ENCODE results near the gene ZNF774.
A peak's percentile ranks its signal among the peaks of the same experiment; 100 is the strongest.

Gene ZNF774

DNA sequence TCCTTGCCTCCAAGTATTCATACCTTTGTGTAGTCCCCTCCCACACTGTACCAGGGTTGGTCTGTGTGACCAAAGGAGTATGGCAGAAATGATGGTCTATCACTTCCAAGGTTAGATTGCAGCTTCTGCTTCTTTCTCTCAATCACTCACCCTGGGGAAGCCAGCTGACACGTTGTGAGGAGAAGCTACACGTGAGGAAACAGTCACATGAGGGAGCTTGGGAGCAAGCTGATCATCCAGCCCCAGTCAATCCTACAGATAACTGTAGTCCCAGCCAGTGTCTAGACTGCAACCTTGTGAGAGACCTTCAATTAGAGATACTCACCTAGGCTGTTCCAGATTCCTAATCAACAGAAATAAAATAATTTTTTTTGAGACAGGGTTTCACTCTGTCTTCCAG is 6.2 kb upstream of the ZNF774 start:
- peak; percentile 71 to 85 (median 80) for DNase-seq

DNA sequence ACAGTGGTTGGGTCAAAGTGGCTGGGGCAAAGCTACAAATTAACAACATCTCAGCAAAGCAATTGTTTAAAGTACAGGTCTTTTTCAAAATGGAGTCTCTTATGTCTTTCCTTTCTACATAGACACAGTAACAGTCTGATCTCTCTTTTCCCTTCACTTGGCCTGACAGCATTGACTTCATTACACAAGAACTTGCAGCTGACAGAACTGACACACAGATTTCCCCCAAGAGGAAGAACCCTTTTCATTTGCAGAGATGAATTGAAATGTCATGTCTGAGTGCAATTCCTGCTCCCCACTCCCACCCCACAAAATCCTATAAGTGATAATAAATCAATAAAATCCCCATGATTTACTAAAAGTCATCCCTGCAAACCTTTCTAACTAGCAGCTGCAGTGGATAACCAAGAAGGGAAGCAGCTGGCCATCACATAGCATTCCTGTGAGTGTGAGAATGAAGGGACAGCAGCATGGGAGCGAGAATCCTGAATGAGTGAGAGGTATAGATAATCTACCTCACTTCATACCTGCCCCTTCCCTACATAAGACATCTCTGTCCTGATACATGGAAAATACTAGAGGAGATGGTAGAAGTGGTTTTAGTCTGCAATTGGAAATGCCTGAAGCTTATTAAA is 4.5 kb upstream of the ZNF774 start:
- peak; percentile 36 to 69 (median 50) for DNase-seq

- no peak for DNase-seq
These were observed 3.6 kb upstream of the ZNF774 start for GRCh38 chr15:90348456-90348855.

DNA sequence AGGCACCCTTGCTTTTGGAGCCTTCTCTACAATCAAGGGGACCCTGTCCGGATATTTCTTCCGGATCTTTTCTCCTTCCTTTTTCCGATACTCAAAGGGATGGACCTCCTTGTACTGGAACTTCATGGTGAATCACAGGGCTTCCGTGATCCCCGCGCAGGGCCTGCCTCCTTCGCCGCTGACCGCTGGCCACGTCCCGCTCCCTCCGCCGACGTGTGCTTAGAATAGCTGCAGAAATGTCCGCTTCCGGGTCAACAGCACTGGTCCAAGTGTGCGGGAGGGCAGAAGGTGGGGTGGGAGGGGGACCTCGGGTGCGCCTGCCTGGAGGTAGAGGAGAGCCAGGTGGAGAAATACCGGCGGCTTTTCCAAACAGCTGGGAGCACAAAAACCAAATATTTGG is 3.0 kb upstream of the ZNF774 start:
- DNase-seq, result no peak

DNA sequence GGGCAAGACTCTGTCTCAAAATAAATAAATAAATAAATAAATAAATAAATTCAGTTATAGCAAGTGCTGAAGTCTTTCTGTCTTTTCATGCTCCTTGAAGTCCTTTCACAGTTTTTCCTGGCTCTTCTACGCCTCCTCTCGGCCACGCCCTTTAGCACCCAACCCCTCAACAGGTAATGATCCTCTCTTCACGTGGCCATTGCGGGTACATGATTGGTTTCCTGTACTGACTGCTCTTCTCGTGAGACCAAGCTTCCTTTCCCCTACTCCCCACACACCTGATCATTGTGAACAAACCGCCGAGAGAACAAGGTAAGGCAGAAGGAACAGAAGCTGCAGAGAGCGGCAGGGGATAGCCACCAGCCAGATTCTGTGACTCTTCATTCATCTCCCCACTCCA is 2.3 kb upstream of the ZNF774 start:
- DNase-seq, result no peak

DNA sequence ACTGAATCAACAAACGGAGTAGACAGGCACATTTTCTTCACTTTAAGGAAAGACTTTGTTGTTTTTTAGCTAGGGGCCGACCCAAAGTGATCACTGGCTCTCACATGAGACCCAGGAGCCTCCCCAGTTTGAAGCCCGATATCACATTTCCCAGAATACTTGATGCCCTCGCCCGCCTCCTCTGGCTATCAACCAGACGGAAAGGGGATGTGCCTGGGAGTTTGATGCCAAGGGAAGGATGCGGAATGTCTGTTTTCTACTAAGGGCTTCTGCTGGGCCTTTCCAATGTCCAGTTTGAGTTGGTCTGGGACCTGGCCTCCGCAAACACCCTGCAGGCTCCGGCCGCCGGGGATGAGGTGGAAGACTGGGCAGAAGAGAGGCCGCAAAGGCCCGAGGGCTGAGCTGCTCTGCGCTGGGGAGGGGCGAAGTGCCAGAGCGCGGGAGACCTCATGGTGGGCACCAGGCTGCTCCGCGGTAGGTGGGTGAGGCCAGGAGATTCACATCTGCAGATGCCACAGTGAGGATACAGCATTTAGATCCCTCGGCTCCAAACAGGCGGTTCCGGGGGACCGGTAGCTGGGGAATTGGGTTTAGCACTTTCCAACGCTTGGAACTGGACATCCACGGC is 491 bp upstream of the ZNF774 start:
- DNase-seq, result no peak

GRCh38 chr15:90354986-90355385 is 2.9 kb downstream of the ZNF774 start:
- DNase-seq, result no peak

DNA sequence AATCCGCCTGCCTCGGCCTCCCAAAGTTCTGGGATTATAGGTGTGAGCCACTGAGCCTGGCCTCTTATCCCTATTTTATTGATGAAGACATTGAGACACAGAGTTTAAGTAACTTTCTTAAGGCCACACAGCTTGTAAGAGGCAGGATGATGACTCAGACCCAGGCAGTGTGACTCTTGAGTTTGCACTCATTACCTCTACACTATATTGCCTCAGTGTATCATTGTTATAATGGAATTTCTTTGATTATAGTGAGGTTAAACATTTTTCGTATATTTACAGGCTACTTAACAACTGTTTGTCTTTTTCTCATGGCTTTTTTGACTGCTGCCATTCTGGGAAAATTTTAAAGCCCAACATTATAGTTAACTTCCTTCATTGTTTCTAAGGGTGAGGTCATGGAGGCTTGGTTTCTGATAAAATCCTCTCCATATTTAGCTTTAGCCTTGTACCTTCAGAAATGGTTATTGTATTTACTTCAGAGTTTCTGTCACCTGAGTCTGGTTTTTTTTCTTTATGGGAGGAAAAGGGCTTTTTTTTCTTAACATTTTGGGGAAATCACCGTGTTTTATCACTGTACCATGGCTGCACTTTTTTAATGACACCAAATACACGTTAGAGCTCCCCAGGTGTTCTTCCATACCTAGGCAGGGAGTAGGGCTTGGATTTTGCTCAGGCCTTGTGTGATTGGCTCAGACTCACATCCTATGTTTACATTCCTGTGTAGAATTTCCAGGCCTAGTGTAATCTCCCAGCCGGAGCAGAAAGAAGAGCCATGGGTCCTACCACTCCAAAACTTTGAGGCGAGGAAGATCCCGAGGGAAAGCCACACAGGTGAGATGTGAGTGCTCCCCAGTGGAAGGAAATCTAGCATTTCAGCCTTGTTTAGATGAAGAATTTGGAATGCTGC is 6.3 kb downstream of the ZNF774 start:
- DNase-seq, result peak; percentile 44 to 69 (median 58)

DNA sequence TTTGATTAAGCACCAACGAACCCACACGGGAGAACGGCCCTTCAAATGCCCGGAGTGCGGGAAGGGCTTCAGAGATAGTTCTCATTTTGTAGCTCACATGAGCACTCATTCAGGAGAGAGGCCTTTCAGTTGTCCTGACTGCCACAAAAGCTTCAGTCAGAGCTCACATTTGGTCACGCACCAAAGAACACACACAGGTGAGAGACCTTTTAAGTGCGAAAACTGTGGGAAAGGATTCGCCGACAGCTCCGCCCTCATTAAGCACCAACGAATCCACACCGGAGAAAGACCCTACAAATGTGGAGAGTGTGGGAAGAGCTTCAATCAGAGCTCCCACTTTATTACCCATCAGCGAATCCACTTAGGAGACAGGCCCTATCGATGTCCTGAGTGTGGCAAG is 8.7 kb downstream of the ZNF774 start:
- no peak for DNase-seq

DNA sequence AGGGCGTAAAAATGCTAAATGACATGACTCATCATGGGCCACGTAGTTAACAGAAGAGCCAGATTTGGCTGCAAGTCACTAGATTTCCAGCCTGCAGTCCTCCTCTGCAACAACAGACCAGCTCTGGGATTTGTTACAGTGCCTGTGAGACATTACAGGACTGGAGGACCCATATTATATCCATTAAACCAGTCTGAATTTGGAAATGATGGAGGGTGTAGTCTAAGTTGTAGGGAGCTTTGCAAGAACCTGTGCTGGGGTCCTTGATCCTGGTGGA is 10.8 kb downstream of the ZNF774 start:
- peak; percentile 52 to 68 (median 62) for DNase-seq

GRCh38 chr15:90364251-90364650 is 12.2 kb downstream of the ZNF774 start:
- DNase-seq, result no peak

- no peak for DNase-seq
These were observed 13.5 kb downstream of the ZNF774 start for GRCh38 chr15:90365414-90366055.

DNA sequence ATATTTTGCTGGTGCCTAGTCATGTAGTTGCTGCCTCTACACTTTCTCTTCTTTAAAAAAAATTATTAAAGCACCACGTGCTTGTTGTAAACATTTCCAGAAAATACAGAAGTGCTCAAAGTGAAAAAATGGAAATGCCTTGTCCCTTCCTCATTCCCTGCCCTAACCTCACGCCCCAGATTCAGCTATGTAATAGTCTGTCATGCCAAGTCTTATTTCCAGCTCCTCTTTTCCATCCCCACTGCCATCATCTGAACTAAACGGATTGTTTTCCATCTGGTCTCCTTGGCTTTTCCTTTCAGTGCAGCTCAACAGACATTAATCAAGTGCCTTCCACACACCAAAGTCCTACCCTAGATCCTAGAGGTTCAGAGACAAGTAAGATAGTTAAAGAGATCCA is 15.5 kb downstream of the ZNF774 start:
- DNase-seq, result peak; percentile 70 to 93 (median 82)

GRCh38 chr15:90375071-90375470 is 23.0 kb downstream of the ZNF774 start:
- no peak for DNase-seq

DNA sequence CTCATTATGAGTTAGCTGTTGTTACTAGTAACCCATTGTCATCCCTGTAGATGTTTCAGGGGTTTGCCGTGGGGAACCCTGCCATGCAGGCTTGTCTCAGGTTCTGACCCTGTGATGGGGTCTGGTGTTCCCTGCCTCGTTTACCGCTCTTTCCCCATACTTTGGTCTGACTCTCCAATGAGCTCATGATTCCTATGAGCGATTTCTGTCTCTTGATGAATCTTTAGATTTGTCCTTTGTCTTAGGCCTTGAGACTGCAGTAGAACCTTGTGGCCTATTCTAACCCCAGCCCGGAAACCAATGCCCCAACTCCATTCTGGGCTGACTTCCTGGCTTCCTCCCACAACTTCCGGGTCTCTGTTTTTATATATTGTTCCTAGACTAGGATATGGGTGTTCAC is 24.7 kb downstream of the ZNF774 start:
- peak in 3 of 4 experiments; percentile 43 to 63 (median 48) for DNase-seq

DNA sequence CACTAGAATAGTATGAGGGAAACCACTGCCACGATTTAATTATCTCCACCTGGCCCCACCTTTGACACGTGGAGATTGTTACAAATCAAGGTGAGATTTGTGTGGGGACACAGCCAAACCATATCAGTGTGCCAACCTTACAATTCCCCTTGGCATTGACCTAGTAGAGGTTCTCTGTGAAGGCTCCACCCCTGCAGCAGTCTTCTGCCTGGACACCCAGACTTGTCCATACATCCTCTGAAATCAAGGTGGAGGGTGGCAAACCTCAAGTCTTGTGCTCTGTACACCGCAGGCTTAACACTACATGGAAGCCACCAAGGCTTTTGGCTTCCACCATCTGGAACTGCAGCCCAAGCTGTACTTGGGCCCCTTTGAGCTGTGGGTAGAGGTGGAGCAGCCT is 27.2 kb downstream of the ZNF774 start:
- DNase-seq, result no peak

GRCh38 chr15:90381515-90381914 is 29.4 kb downstream of the ZNF774 start:
- DNase-seq, result no peak

- DNase-seq, result peak; percentile 49 to 85 (median 72)
These were observed 30.2 kb downstream of the ZNF774 start for GRCh38 chr15:90382320-90382719.

DNA sequence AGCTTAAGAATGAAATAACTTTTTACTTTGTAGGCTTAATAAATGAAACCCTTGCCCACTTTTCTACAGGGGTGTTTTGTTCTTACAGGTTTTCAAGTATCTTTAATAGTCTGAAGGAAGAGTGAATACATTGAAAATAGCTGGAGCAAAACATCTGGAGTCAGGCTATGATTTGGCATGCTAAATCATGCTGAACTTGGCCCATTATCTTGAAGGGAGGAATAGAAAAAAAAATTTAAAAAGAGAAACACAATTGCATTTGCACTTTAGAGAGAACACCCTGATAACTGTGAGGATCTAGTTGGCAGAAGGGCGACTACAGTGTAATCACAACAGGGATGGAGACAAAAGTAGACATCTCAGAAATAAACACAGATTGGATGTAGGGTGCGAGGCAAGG is 34.1 kb downstream of the ZNF774 start:
- no peak for DNase-seq

DNA sequence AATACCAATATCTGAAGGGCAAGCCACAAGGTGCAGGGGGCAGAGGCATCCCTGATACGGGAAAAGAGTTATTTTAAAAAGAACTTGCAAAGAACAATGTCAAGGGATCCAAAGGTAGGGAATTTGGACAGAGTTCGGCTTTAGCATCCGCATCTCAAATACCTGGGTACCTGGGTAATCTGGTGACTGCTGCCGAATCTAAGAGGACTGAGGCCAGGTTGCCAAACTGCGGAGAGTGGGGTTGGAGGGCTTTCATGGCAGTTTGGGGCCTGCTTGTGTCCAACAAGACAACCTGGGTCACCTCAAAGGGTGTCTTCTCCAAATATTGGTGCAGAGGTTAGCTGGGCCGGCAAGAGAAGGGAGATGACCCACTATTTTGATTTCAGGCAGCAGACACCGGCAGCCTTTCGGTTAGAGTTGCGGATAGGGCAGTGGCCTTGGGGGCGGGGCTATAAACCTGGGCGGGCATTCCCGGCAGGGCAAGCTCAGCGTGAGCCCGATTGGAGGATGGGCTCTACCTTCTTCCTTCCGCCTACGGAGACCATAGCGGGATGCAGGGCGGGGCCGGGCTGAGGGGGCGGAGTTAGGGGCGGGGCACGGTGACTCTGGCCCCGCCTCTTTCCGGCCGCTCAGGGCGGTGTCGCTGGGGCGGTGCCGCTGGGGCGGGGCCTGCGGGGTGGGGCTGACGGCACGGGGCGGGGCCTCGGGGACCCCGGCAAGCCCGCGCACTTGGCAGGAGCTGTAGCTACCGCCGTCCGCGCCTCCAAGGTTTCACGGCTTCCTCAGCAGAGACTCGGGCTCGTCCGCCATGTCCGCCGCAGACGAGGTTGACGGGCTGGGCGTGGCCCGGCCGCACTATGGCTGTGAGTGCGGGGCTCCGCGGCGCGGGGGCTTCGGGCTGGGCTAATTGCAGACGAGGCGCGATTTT is 35.7 kb downstream of the ZNF774 start, which contains the start of gene IQGAP1:
TSS of gene IQGAP1 (plus strand) at position 709 of the 928 bp plus-strand sequence. CDS start at position 809, 100 bp downstream.
- DNase-seq, result peak; percentile 97 to 99 (median 98)

- DNase-seq, result peak; percentile 87 to 90 (median 88)
These were observed 36.6 kb downstream of the ZNF774 start for GRCh38 chr15:90388462-90389380.
